Measurements from ENCODE around the gene HEATR1.

HEATR1 gene

DNA sequence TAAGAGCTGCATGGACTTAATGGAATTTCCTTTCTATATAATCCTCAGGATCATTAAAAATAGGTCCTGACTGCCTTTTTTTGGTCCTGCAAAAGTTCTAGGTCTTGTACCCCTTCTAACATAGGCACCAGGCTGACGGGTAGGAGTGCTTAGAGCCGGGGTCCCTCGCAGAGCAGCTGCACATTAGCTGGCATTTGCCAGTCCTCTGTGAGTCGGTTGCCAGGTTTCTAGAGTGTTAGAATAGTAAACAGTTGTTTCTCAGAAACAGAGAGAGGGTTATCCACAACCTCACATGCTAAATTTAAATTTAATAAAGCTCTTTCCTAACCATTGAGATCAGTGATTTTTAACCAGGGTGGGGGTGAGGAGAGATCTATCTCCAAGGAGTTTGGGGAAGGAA lies 35.4 kb upstream of the HEATR1 start:
- TF ChIP-seq, protein P1, sequence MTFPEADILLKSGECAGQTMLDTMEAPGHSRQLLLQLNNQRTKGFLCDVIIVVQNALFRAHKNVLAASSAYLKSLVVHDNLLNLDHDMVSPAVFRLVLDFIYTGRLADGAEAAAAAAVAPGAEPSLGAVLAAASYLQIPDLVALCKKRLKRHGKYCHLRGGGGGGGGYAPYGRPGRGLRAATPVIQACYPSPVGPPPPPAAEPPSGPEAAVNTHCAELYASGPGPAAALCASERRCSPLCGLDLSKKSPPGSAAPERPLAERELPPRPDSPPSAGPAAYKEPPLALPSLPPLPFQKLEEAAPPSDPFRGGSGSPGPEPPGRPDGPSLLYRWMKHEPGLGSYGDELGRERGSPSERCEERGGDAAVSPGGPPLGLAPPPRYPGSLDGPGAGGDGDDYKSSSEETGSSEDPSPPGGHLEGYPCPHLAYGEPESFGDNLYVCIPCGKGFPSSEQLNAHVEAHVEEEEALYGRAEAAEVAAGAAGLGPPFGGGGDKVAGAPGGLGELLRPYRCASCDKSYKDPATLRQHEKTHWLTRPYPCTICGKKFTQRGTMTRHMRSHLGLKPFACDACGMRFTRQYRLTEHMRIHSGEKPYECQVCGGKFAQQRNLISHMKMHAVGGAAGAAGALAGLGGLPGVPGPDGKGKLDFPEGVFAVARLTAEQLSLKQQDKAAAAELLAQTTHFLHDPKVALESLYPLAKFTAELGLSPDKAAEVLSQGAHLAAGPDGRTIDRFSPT (tag by site-specific recombination; IDR thresholded peaks at IDR 0.05) = no peak
- TF ChIP-seq ZNF202 (tag by site-specific recombination; IDR thresholded peaks at IDR 0.05; ENCODE audit: borderline replicate concordance) = no peak
- TF ChIP-seq ZNF514 (tag by site-specific recombination; IDR thresholded peaks at IDR 0.05) = no peak
- TF ChIP-seq ZNF341 (tag by site-specific recombination; IDR thresholded peaks at IDR 0.05; ENCODE audit: low read depth) = no peak
- no peak for TF ChIP-seq ZNF664 (tag by site-specific recombination; IDR thresholded peaks at IDR 0.05)
- no peak for TF ChIP-seq ZBTB8A (tag by site-specific recombination; IDR thresholded peaks at IDR 0.05)
- no peak for TF ChIP-seq HOXA7 (CRISPR knock-in tag; IDR thresholded peaks at IDR 0.05; ENCODE audit: borderline replicate concordance)
- no peak for TF ChIP-seq YY2 (tag by site-specific recombination; IDR thresholded peaks at IDR 0.05)
- TF ChIP-seq ZNF561 (tag by site-specific recombination; IDR thresholded peaks at IDR 0.05; ENCODE audit: borderline replicate concordance) = no peak
- no peak for TF ChIP-seq MEIS1 (CRISPR knock-in tag; IDR thresholded peaks at IDR 0.05; ENCODE audit: borderline replicate concordance)
- TF ChIP-seq, protein P2, sequence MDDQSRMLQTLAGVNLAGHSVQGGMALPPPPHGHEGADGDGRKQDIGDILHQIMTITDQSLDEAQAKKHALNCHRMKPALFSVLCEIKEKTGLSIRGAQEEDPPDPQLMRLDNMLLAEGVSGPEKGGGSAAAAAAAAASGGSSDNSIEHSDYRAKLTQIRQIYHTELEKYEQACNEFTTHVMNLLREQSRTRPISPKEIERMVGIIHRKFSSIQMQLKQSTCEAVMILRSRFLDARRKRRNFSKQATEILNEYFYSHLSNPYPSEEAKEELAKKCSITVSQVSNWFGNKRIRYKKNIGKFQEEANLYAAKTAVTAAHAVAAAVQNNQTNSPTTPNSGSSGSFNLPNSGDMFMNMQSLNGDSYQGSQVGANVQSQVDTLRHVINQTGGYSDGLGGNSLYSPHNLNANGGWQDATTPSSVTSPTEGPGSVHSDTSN (CRISPR knock-in tag; IDR thresholded peaks at IDR 0.05) = no peak
- no peak for TF ChIP-seq ZNF610 (tag by site-specific recombination; IDR thresholded peaks at IDR 0.05; ENCODE audit: borderline replicate concordance)
- TF ChIP-seq, protein P3, sequence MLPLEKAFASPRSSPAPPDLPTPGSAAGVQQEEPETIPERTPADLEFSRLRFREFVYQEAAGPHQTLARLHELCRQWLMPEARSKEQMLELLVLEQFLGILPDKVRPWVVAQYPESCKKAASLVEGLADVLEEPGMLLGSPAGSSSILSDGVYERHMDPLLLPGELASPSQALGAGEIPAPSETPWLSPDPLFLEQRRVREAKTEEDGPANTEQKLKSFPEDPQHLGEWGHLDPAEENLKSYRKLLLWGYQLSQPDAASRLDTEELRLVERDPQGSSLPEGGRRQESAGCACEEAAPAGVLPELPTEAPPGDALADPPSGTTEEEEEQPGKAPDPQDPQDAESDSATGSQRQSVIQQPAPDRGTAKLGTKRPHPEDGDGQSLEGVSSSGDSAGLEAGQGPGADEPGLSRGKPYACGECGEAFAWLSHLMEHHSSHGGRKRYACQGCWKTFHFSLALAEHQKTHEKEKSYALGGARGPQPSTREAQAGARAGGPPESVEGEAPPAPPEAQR (tag by site-specific recombination; IDR thresholded peaks at IDR 0.05) = no peak
- no peak for TF ChIP-seq ZNF433 (tag by site-specific recombination; IDR thresholded peaks at IDR 0.05; ENCODE audit: low read depth)
- no peak for TF ChIP-seq YY1 (tag by site-specific recombination; IDR thresholded peaks at IDR 0.05)
- H3K4me3 ChIP-seq (ENCODE audit: low read depth, low read length) = no peak overlapping the region
- H3K36me3 ChIP-seq (ENCODE audit: control insufficient read depth in 2 of 2, insufficient read depth in 1 of 2, low read length in 2 of 2) = no peaks in the 10 kb centered on the region
- no peaks in the 10 kb centered on the region for H3K4me1 ChIP-seq (ENCODE audit: control insufficient read depth, insufficient read depth, low read length)
- H3K27ac ChIP-seq (ENCODE audit: extremely low read depth, low read depth, low read length) = no peak overlapping the region
- no peaks in the 10 kb centered on the region for H3K9me3 ChIP-seq (ENCODE audit: control insufficient read depth, insufficient read depth, low read depth, low read length)
- CTCF ChIA-PET = interaction anchor here (0.5 to 0.7 kb wide), 2 partner anchors 16 to 746 kb away, joined by 3 read pairs; no protein-coding TSS in a partner anchor
- POLR2A ChIA-PET = interaction anchor here (2.3 kb wide), 1 partner anchor 35 kb away, joined by 7 read pairs; the partner anchor contains the start of gene HEATR1

DNA sequence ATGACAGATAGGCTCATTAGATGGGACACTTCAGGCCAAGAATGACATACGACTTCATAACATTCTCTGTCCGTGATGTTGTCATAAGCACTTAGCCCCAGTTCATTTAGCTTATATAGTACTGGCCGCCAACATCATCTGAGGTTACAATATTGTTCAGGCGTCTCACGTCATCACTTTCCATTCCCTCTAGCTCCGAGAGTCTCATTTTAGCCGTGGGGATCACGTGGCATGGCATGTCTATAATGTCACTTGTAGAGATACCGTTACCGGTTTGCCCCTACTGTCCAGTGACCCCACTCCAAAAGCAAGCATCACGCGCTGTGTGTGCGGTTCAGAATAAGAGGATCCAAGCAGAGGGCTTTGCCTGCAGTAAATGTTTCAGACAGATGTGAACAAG lies 34.6 kb upstream of the HEATR1 start:
- TF ChIP-seq, protein P4, sequence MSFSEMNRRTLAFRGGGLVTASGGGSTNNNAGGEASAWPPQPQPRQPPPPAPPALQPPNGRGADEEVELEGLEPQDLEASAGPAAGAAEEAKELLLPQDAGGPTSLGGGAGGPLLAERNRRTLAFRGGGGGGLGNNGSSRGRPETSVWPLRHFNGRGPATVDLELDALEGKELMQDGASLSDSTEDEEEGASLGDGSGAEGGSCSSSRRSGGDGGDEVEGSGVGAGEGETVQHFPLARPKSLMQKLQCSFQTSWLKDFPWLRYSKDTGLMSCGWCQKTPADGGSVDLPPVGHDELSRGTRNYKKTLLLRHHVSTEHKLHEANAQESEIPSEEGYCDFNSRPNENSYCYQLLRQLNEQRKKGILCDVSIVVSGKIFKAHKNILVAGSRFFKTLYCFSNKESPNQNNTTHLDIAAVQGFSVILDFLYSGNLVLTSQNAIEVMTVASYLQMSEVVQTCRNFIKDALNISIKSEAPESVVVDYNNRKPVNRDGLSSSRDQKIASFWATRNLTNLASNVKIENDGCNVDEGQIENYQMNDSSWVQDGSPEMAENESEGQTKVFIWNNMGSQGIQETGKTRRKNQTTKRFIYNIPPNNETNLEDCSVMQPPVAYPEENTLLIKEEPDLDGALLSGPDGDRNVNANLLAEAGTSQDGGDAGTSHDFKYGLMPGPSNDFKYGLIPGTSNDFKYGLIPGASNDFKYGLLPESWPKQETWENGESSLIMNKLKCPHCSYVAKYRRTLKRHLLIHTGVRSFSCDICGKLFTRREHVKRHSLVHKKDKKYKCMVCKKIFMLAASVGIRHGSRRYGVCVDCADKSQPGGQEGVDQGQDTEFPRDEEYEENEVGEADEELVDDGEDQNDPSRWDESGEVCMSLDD (tag by site-specific recombination; IDR thresholded peaks at IDR 0.05) = no peak
- TF ChIP-seq SALL2 (tag by site-specific recombination; IDR thresholded peaks at IDR 0.05; ENCODE audit: borderline replicate concordance) (no peak), GLIS1 (tag by site-specific recombination; IDR thresholded peaks at IDR 0.05) (no peak), ZBTB17 (tag by site-specific recombination; IDR thresholded peaks at IDR 0.05) (no peak), ZBTB48 (tag by site-specific recombination; IDR thresholded peaks at IDR 0.05) (no peak), SETDB1 (IDR thresholded peaks at IDR 0.05; ENCODE audit: insufficient read length, low read length) (no peak), OVOL3 (tag by site-specific recombination; IDR thresholded peaks at IDR 0.05) (no peak)
- TF ChIP-seq, protein P5, sequence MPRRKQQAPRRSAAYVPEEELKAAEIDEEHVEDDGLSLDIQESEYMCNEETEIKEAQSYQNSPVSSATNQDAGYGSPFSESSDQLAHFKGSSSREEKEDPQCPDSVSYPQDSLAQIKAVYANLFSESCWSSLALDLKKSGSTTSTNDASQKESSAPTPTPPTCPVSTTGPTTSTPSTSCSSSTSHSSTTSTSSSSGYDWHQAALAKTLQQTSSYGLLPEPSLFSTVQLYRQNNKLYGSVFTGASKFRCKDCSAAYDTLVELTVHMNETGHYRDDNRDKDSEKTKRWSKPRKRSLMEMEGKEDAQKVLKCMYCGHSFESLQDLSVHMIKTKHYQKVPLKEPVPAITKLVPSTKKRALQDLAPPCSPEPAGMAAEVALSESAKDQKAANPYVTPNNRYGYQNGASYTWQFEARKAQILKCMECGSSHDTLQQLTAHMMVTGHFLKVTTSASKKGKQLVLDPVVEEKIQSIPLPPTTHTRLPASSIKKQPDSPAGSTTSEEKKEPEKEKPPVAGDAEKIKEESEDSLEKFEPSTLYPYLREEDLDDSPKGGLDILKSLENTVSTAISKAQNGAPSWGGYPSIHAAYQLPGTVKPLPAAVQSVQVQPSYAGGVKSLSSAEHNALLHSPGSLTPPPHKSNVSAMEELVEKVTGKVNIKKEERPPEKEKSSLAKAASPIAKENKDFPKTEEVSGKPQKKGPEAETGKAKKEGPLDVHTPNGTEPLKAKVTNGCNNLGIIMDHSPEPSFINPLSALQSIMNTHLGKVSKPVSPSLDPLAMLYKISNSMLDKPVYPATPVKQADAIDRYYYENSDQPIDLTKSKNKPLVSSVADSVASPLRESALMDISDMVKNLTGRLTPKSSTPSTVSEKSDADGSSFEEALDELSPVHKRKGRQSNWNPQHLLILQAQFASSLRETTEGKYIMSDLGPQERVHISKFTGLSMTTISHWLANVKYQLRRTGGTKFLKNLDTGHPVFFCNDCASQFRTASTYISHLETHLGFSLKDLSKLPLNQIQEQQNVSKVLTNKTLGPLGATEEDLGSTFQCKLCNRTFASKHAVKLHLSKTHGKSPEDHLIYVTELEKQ (tag by site-specific recombination; IDR thresholded peaks at IDR 0.05; ENCODE audit: borderline replicate concordance) = no peak
- Histone ChIP-seq H3K9me3 (ENCODE audit: control insufficient read depth, insufficient read depth, low read depth, low read length) (no peaks in the 10 kb centered on the region), H3K36me3 (ENCODE audit: control insufficient read depth in 2 of 2, insufficient read depth in 1 of 2, low read length in 2 of 2) (no peaks in the 10 kb centered on the region), H3K4me1 (ENCODE audit: control insufficient read depth, insufficient read depth, low read length) (no peaks in the 10 kb centered on the region), H3K27ac (ENCODE audit: extremely low read depth, low read depth, low read length) (no peak overlapping the region), H3K4me3 (ENCODE audit: low read depth, low read length) (no peak overlapping the region)
- ChIA-PET POLR2A (no interaction called here), CTCF (interaction anchor here (0.6 kb wide), 1 partner anchor 1171 kb away, joined by 3 read pairs; no protein-coding TSS in a partner anchor)

Data from HEK293 (cell line).